UCSD-AML1 (cell line): ENCODE results near the gene PARP12.

Experiments used
- DNase-seq: peaks from one replicate; lab custom pipeline; 2025; ENCODE audit not compliant: unreplicated experiment; lab: John Stamatoyannopoulos, UW

The PARP12 gene

DNA sequence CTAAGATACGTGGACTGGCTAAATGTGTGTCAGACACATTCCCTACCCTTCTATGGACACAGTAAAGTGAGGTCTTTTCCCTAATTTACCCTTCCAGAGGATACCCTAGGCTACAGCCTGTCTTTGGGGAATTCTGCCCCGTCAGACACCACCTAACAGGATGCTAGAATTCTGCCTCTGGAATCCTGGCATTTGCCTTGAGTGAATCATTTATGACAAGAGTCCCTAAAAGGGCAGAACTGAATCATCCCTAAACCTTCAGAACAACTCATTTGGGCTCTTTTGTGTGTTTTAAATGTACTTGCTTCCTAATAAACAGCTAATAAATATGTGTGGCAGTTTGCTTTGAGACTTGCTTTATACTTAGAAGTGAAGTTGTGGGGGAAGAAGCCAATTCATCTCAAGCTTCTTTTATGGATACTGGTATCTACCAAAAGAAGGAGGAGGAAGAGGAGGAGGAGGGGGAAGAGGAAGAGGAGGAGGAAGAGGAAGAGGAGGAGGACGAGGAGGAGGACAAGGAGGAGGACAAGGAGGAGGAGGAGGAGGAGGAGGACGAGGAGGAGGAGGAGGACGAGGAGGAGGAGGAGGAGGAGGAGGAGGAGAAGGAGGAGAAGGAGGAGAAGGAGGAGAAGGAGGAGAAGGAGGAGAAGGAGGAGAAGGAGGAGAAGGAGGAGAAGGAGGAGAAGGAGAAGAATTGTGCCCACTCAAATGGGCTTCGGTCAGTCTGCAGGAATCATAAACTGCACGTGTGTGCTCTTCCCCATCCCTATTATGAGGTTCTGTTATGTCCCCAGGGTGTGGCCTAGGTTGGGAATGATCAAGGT lies 27.1 kb downstream of the PARP12 start:
- DNase-seq, result no peak

DNA sequence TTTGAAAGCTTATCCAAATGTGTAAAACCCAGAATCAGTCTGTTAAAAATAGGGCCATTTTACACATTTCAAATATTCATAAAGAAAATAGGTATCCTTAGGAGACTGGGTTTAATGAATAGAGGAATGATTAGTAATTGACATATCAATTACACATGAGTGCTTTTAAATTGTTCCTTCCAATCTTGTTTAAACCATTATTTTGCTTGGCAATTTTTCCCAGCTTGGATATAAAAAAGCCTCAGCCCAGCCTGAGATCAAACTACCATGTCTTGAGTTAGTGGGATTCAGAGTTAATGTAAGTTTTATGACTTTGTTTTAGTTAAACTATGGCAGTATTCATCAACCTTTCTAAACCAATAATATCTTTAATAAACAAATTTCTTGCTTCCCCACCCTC lies 28.3 kb downstream of the PARP12 start:
- DNase-seq, result no peak

DNA sequence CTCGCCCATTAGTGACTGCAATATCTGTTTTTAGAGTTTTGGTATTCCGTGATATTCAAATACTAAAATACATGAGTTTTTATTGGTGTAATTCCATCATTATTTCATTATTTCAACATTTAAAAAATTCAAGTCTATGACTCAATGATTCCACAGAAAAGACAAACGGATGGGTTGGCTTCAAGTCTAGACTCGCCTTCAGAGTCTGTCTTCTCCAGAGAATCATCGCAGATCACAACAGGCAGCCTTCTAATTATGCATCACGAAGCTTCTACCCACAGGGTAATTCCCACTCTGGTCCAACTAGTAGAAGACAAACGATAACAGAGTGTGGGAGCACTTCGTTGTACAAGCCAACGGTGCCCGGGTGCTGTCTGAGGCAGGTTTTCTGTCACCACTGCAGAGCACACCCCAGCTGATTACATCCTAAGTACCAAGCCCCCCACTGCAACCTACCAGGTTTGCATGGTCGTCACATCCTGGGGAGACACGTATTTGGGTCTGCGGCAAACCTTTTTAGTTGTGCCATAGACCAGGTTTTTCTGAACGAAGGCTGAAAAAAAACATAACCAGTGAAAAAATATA lies 28.9 kb downstream of the PARP12 start:
- no peak for DNase-seq

DNA sequence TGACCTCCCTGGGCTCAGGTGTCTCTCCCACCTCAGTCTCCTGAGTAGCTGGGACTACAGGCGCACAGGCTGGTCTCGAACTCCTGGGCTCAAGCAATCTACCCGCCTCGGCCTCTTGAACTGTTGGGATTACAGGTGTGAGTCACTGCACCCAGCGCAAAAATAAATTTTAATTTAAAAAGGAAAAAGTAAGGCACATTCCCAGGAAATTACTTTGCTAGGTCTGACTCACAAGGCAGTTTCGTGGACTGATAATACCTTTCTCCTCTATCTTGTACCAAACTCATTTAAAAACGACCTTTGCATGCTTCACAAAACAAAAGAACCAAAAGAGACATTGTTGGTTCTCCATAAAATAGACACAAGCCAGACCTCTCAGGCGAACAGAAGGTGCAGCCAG lies 29.7 kb downstream of the PARP12 start:
- no peak for DNase-seq

DNA sequence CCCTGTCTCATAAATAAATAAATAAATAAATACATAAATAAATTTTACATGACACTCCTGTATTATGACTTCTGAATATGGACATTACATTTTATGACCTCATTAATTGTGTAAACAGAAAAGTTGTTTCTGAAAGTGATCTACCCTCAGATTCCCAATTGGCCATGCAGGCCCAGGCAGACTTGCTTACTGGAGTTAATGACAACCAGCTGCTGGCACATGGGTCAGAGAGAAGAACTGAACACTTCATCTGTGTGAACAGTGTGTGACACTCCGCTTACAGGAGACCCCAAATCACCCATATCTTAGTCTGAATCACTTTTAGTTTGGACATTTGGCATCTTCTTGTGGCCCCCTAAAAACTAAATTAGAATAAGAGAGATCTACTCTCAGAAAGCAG lies 31.4 kb downstream of the PARP12 start:
- DNase-seq, result no peak

DNA sequence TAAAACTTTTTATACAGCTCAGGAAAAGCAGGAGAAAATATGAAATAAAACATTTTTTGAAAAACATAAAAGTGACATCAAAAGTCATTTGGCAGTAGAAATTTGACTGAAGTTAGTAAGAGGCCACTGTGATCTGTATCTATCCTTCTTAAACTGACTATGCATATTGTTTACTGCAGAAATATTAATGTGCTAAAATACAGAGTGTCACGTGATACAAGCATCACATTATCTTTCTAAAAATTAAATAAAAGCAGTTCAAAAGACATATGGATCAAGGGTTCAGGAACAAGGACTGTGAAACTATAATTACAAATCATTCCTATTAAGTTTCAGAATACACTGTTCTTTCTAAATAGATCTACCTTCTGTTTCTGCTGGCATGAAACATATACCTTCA lies 33.7 kb downstream of the PARP12 start:
- no peak for DNase-seq

DNA sequence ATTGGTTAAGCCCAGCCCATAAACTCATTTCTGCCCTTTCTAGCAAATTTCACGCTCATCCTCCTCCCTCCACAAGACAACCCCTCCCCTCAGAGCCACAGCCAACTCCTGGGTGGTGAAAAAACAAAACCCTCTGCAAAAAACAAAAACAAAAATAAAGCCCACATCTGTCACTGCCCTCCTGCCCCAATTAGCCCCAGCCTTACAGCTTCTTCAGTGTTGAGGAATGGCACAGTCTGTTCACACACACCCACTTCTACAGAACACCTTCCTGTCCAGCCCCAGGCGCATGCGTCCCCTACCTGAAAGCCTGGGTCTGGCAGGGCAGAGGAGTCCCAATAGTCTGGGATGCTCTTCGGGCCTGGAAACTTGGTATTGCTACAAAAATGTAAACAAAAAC lies 34.4 kb downstream of the PARP12 start:
- no peak for DNase-seq

DNA sequence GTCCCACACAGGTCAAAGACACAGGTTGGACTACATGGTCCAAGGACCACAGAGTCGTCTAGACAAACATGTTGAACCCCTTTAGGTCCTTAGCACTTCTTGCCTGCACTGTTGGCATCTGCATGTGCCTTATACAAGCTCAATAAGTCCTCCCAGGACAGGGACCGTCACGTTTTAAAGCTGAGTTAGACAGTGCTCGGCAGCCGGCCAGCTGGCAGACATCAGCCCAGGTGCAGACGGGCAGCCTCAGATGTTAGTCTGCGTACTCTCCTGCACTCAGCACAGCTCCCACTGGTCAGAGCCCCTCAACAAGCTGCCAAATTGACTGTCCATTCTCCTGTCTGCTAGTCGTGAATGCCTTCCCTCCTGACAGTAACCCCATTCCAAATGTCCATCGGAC lies 34.9 kb downstream of the PARP12 start:
- no peak for DNase-seq

DNA sequence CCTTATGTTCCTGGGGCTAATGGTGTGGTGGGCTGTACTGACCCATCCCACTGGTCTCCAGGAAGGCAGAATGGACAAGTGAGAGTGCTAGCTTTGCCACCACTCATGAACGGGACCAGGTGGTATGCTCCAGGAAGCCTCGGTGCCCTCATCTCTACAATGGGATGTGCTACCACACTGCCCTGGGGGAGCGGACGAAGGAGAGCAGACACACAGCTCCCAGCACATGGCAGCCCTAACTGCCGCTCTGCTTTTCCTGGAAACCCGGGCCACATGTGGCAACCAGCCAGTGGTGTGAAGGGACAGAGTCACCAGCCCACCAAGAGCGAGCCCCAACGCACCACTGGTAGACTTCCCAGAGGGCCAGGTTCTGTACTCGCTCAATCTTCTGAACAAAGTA lies 35.8 kb downstream of the PARP12 start:
- no peak for DNase-seq

DNA sequence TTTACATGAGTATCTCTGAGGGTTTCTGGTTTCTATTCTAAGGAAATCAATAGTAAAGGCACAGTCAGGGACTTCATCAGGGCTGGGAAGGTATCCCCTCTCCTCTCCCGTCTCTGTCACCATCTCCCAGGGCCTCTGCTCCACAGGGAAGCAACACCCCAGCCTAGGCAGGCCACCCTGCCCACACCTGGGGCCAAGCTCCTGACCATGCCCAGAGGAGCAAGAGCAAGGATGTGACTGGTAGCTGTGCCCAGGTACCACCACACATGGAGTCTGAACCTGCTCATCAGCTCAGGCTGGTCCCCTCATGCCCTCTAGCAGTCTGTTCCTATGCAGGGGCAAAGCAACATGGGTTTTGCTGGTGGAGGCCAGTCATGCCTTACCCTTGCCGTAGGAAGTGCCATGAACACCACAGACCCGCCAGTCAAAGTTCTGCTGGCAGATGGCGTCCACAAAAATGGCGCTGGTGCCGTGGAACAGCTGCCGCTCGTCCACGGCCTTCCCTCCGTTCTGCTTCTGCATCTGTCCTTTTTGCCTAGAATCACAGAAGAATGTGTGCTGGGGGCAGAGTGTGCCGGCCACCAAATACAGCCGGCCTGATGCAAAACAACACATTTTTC lies 36.8 kb downstream of the PARP12 start:
- DNase-seq, result no peak

DNA sequence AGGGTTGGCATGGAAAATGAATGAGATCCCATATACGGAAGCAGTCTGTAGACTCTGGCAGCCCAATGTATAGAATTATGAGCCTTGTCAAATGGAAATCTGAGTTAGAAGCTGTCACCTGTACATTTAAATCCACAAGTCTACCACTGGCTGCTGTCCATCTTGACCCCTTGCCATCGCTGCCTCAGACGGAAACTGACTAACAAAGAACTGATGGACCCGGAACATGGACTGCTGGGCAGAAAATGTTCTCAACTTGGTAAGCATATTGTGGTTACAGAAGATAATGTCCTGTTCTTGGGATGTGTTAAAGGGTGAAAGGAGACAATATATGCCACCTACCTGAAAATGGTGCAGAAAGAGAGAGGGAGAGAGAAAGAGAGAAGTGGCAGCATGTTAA lies 37.5 kb downstream of the PARP12 start:
- no peak for DNase-seq

DNA sequence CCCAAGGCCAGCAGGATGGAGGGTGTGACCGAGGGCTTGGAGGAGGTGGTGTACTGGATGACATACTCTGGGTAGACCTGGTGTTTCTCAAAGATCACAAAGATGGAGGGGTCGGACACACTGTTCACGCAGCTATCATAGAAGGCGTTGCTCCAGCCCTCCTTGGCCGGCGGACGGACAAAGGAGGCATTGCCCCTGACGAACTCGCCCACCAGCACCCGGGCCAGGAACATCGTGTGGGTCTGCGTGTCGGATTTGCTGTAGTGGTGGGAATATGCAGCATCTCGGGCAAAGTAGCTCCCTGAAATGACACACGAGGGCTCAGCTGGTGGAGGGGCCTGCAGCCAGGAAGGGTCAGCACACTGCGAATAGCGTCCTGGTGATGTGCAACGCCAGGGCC lies 38.2 kb downstream of the PARP12 start:
- DNase-seq, result no peak

DNA sequence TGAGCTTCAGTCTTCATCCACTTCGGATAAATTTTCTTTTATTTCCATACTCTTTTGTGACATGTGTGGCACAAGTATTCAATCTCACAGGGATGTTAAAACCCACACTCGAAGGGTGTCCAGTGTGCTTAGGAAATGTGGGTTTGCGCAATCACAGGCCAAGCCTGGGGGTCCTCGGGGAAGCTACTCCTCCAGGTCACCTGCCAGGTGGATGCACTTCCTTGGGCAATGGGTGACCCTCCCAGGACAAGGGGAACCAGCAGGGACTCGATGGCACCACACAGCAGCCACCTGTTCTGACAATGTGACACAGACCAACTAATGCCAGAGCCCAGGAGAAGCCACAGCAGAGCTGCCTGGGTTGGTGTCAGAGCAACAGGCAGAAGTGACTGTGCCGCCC lies 39.0 kb downstream of the PARP12 start:
- no peak for DNase-seq

DNA sequence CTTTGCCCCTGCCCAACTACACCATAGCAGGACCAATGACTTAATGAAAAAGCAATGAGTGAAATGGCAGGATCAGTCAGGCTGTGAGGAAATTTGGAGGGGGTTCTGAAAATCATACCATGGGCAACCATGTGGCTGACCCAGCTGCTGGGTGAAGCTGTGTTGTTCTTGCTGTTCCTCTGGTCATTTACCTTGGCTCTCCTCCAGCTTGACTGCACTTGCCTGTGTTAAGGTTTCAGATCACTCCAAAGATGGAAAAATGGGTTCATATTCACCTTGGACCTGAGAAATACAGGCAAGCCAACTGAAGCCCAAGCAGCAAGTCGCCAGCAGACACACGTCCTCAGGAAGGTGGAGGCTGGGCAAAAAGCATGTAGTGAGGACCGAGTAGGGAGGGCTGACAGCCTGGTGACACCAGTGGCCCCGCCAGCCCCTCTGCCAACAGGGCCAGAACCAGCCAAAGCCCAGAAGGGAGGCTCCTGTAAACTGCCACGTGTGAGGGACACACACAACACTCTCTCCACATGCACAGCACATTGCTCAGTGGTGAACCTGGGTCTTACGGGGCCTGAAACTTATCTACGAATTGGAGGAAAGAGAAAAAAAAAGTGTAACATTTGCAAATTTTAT lies 40.1 kb downstream of the PARP12 start:
- DNase-seq, result no peak

DNA sequence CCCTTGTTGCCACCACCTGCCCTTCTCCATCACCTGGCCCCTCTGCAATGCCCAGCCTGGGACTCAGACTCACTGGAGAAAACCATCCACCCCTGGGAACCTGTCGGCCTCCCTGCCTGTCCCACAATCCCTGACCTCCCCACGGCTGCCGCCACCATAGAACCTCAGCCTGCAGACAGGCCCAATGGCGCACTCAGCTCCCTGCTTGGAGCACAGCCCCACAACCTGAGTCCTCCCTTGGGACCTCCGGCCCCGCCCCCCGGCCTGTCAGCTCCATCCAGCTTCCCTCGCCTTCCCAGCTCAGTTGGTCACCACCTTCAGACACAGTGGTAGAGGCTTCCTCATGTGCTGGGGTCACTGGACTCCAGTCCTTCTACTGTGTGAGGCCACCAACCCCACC lies 41.1 kb downstream of the PARP12 start:
- DNase-seq, result no peak

DNA sequence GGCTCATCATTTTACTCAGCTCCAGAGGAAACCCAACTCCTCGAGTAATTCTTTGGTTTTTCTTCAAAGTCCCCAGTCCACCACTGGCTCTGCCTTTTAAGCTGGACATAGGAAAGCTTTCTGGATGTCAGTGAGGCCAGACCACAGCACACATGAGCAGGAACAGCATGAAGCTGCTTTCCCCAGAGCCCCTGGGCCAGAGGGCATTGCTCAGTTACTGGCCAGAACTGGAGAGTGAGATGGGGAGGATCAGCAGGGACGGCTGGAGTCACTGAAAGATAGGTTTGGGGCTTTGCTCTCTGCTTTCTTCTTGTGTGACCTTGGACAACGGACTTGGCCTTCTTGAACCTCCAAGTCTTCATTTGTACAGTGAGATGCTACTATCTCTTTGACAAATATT lies 43.1 kb downstream of the PARP12 start:
- DNase-seq, result no peak

DNA sequence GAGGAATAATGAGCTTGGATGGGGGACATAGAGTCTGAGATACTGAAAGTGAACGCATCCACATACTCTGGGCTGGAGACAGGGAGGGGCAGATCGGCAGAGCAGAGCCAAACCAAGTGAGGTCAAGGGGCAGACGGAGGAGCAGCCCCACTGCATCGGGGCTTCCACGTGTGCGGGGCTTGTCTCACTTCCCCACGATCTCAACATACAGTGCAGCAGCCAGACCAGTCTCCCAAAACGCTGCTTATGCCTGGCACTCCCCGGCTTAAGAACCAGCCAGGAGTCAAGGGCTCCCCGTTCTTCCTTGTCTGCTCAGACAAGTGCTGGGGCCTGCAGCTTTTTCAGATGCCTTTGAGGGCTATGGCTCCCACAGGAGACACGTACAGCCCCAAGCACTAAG lies 43.6 kb downstream of the PARP12 start:
- no peak for DNase-seq

DNA sequence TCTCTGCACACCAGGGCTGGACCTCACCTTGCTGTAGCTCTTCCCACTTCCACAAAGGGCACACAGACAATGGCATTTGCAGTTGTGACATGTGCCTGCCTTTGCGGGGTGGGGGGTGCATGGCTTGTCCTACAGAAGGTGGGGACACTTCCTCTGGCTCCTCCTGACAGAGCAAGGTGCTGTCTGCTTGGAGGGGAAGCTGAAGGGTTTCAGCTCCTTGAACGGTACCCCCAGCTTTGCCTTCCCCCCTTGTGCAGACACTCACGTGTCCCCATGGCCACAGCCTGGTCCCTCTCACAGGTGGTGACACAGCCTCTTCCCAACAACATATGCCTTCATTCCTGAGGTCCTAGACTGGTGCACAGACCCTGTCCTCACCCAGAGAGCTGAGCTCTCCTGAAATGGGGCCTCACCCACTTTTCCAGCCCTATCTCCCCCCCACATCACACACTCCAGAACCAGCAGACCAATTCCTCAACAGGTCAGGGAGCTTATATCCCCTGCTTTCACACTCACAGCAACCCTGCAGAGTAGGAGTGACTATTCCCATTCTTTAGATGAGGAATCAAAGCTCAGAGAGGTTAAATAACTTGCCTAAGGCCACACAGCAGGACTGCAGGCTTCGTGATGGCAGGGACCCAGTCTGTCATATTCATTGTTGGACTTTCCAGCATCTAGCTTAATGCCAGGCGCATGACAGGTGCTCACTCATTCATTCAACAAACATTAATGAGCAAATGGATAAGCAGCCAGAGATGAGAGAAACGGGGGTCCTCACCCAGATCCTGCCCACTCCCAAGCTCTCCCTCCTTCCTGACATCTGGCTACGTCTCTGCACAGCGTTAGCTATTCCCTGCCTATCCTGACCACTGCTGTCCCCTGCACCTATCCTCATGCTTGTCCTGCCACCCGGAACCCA lies 44.4 kb downstream of the PARP12 start:
- DNase-seq, result no peak

DNA sequence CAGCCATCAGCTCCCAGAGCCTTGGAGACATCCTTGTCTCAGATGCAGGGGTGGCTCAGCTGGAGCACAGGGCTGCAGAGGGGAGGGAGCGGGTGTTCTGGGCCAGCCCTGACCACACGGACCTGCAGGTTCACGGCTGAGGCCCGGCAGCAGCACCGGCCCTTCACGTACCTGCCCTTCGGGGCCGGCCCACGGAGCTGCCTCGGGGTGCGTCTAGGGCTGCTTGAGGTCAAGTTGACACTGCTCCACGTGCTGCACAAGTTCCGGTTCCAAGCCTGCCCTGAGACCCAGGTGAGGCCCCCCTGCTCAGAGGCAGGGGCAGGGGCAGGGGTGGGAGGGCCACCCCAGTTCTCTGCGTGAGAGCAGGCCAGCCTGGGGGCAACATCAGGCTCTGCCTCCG lies 45.2 kb downstream of the PARP12 start:
- no peak for DNase-seq

DNA sequence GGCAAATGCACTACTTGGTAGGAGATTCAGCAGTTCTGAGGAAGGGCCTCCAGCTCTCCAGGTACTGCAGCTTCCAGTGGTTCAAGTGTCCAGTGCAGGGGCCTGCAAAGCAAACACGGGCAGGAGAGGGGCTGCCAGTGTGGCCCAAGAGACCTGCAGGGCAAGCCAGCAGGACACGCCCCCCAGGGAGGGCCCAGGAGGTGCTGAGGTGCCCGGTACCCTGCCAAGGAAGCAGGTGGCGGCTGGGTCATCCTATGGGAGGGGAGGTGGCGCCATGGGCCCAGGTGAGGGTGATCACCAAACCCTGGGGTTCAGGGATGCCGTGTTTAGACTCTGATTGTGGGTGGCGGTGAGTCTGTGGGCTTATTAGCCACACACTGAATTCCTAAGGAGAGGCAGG lies 45.7 kb downstream of the PARP12 start:
- DNase-seq, result no peak

DNA sequence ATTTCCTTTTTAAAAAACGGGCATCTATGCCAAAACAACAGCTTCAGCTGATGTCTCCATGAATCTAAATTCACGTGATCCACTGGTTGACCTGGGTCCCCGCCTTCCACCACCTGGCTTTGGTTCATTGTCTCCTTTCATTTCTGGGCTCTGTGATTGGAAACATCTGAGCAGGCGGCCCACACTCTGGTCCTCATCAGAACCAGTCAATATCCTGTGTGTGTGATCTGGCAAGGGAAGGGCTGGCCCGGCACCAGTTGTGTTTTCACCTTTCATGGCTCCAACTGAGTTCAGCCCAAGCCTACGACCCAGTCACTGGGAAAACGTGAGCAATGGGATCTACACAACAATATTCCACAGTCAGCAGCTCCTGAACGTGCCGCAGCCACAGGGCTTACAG lies 46.2 kb downstream of the PARP12 start:
- DNase-seq, result no peak
